ENCODE measurements around the gene GRK5. TPM values are rescaled to one million over a fixed set of nuclear protein-coding genes. Genes with fewer than 3 reads are reported as not detected.
A peak's percentile ranks its signal among the peaks of the same experiment; 100 is the strongest.

GRK5 gene
- total RNA-seq, 1 donor from 2014 or later, result 4.3 TPM

- Histone ChIP-seq H3K9ac (no peak overlapping the region), H3K79me2 (ENCODE audit: low read depth) (no peaks in the 10 kb centered on the region), H2AFZ (replicated peaks) (no peak overlapping the region), H3K36me3 (no peaks in the 10 kb centered on the region), H3K27me3 (no peaks in the 10 kb centered on the region), H4K20me1 (ENCODE audit: low read depth) (no peaks in the 10 kb centered on the region), H3K4me2 (no peak overlapping the region), H3K4me3 (no peak overlapping the region), H3K9me3 (ENCODE audit: low read depth) (no peaks in the 10 kb centered on the region), H3K27ac (no peak overlapping the region), H3F3A (ENCODE audit: low read depth) (peaks cover 13% of the 10 kb centered on the region), H3K4me1 (peaks cover 28% of the 10 kb centered on the region)
- H3K4me1 Mint-ChIP-seq, result peaks cover 62% of the 10 kb centered on the region
- H3K9me3 Mint-ChIP-seq, result no peaks in the 10 kb centered on the region
- no peak for DNase-seq (ENCODE audit: low spot score)
- H3K27me3 Mint-ChIP-seq (ENCODE audit: insufficient read depth, low read depth), result no peaks in the 10 kb centered on the region
- peaks cover 3% of the 10 kb centered on the region for H3K36me3 Mint-ChIP-seq
- no peak for TF ChIP-seq EZH2 (IDR thresholded peaks at IDR 0.05)
- no peak for TF ChIP-seq EZH2phosphoT487 (IDR thresholded peaks at IDR 0.05)
- TF ChIP-seq CTCF (IDR thresholded peaks at IDR 0.05), result no peak
- H3K4me3 Mint-ChIP-seq, result no peak overlapping the region
- H3K27ac Mint-ChIP-seq, result no peak overlapping the region
Observed at GRCh38 chr10:119408072-119408471, 200.7 kb downstream of the GRK5 start.

- Histone ChIP-seq H3K9ac (no peak overlapping the region), H3K79me2 (ENCODE audit: low read depth) (no peaks in the 10 kb centered on the region), H3K27ac (no peak overlapping the region), H3K9me3 (ENCODE audit: low read depth) (no peaks in the 10 kb centered on the region), H2AFZ (replicated peaks) (no peak overlapping the region), H3K4me3 (no peak overlapping the region), H4K20me1 (ENCODE audit: low read depth) (no peaks in the 10 kb centered on the region), H3K27me3 (no peaks in the 10 kb centered on the region), H3F3A (ENCODE audit: low read depth) (peaks cover 13% of the 10 kb centered on the region), H3K4me1 (peaks cover 36% of the 10 kb centered on the region), H3K4me2 (no peak overlapping the region), H3K36me3 (no peaks in the 10 kb centered on the region)
- peaks cover 2% of the 10 kb centered on the region for H3K27me3 Mint-ChIP-seq (ENCODE audit: insufficient read depth, low read depth)
- no peaks in the 10 kb centered on the region for H3K9me3 Mint-ChIP-seq
- H3K4me3 Mint-ChIP-seq, result no peak overlapping the region
- H3K27ac Mint-ChIP-seq, result peak overlapping the region; percentile 43
- TF ChIP-seq EZH2 (IDR thresholded peaks at IDR 0.05) (no peak), EZH2phosphoT487 (IDR thresholded peaks at IDR 0.05) (no peak), CTCF (IDR thresholded peaks at IDR 0.05) (no peak)
- no peak for DNase-seq (ENCODE audit: low spot score)
- peaks cover 3% of the 10 kb centered on the region for H3K36me3 Mint-ChIP-seq
- peaks cover 71% of the 10 kb centered on the region for H3K4me1 Mint-ChIP-seq
Observed at GRCh38 chr10:119408969-119409371, 201.6 kb downstream of the GRK5 start.

- no peak overlapping the region for H3K4me3 Mint-ChIP-seq
- TF ChIP-seq EZH2phosphoT487 (IDR thresholded peaks at IDR 0.05), result no peak
- no peak for TF ChIP-seq CTCF (IDR thresholded peaks at IDR 0.05)
- TF ChIP-seq EZH2 (IDR thresholded peaks at IDR 0.05), result no peak
- H3K27ac Mint-ChIP-seq, result peak overlapping the region; percentile 76
- Histone ChIP-seq H3K27ac (no peak overlapping the region), H3K4me2 (no peak overlapping the region), H3K4me3 (no peak overlapping the region), H3K79me2 (ENCODE audit: low read depth) (no peaks in the 10 kb centered on the region), H2AFZ (replicated peaks) (no peak overlapping the region), H3K36me3 (no peaks in the 10 kb centered on the region), H3K27me3 (no peaks in the 10 kb centered on the region), H3F3A (ENCODE audit: low read depth) (peaks cover 13% of the 10 kb centered on the region), H3K9me3 (ENCODE audit: low read depth) (no peaks in the 10 kb centered on the region), H4K20me1 (ENCODE audit: low read depth) (no peaks in the 10 kb centered on the region), H3K9ac (no peak overlapping the region), H3K4me1 (peaks cover 36% of the 10 kb centered on the region)
- no peak for DNase-seq (ENCODE audit: low spot score)
- no peaks in the 10 kb centered on the region for H3K9me3 Mint-ChIP-seq
- peaks cover 2% of the 10 kb centered on the region for H3K27me3 Mint-ChIP-seq (ENCODE audit: insufficient read depth, low read depth)
- peaks cover 3% of the 10 kb centered on the region for H3K36me3 Mint-ChIP-seq
- H3K4me1 Mint-ChIP-seq, result peaks cover 72% of the 10 kb centered on the region
Observed at GRCh38 chr10:119409385-119409784, 202.0 kb downstream of the GRK5 start.
